LNCAP (cell line): ENCODE results near the gene SLC4A1.

Experiments used
- TF ChIP-seq, protein P1 (sequence below): fragments of 450-650 bp; IDR thresholded peaks from 2 replicates; pipeline ENCODE4 v1.5.1; 2017; ENCODE audit warnings: mild to moderate bottlenecking

Gene SLC4A1

DNA sequence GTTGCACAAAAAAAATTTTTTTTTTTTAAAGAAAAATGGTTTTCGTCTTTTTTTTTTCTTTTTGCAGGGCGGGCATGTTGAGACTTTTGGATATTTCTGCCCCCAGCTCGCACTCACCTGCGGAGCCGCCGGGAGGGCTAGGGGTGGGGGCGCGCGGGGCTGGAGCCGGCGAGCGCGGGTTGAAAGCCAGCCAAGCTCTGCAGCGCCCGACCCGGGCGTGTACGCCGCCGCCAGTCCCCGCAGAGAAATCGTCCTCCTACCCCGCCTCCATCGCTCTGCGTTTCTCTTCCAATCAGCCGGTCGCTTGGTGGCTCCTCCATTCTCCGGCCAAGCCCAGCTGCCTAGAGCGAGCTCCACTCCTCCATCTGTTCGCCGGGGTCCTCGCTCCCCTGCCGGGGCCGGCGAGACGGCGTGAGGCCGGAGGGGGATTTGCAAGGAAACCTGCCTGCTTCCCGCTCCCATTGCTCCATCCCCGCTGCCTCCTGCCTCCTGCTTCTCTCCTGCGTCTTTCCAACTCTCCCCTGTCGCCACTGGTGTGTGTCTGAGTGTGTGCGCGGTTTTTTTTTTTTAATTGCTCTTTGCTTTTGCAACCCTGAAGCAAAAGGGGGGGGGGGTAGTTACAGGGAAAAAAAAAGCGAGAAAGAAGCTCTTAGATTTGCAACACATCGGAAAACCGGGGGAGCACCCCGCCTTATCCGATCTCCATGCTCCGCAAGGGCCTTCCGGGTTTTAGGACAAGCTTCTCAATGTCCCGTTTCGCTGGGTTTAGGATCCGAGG, 46.7 kb downstream of the SLC4A1 start:
- TF ChIP-seq, protein P1, sequence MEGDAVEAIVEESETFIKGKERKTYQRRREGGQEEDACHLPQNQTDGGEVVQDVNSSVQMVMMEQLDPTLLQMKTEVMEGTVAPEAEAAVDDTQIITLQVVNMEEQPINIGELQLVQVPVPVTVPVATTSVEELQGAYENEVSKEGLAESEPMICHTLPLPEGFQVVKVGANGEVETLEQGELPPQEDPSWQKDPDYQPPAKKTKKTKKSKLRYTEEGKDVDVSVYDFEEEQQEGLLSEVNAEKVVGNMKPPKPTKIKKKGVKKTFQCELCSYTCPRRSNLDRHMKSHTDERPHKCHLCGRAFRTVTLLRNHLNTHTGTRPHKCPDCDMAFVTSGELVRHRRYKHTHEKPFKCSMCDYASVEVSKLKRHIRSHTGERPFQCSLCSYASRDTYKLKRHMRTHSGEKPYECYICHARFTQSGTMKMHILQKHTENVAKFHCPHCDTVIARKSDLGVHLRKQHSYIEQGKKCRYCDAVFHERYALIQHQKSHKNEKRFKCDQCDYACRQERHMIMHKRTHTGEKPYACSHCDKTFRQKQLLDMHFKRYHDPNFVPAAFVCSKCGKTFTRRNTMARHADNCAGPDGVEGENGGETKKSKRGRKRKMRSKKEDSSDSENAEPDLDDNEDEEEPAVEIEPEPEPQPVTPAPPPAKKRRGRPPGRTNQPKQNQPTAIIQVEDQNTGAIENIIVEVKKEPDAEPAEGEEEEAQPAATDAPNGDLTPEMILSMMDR, result no peak

DNA sequence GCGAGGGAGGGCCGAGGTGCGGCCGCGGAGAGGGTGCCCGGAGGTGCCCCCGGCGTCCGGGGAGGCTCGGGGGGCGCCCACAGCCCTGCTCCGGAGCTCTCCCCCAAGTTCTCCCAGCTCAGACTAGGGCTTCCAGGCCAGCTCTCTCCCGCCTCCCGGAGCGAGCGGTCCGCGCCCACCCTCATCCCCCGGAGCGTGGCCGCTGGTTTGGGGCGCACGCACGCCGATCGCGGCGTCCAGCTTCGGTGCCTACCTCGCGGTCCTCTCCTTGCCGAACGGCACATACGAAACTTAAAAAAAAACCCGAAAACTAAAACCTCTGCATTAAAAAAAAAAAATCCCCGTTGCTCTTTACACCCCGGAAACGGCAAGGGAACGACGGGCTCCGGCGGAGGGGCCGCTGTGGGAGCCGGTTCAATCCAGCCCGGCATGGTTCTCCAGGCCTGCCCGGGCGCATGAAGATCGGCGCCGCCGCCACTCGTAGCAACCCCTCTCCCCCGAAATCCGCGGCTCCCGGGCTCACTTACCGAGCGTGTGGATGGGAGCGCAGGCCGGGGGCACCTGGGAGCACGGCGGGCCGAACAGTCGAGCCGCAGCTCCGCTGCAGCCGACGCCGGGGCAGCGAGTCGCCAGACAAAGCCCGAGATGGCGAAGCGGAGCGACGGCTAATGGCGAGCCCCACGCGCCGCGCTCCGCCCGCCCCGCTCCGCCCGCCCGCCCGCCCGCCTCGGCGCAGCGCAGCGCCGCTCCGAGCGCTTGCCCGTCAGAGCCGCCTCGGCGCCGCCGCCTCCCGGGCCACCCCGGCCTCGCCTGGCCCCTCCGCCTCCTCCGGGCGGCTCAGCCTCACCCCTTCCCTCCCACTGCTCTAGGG, 47.5 kb downstream of the SLC4A1 start:
- TF ChIP-seq, protein P1, result no peak

DNA sequence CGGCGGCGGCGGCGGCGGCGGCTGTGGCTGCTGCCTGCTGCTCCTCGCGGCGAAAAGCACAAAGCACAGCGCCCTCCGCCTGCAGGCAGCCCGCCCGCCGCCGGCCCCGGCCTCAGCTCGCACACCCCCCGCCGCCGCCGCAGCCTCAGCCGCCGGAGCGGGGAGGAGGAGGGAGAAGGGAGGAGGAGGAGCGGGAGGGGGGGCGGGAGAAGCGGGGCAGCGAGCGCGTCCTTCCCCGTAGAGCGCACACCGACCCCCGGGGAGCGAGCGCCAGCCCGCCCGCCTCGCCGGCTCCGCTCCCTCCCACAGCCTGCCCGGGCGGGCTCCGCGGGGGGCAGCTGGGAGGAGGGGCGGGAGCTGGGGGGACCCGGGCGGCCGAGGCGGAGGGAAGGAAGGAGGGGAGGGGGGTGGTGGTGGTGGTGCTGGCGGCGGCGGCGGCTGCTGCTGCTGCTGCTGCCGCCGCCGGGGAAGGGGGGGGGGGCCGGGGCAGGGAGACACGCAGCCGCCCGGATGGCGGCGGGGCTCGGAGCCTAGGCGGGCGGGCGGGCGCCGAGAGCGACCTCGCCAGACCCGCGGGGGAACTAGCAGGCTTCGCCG, 48.2 kb downstream of the SLC4A1 start, which contains the start of gene UBTF:
UBTF (minus strand) TSS at position 60 of the 597 bp plus-strand sequence. CDS start 1,446 bp downstream, outside the sequence.
- TF ChIP-seq, protein P1, result no peak

DNA sequence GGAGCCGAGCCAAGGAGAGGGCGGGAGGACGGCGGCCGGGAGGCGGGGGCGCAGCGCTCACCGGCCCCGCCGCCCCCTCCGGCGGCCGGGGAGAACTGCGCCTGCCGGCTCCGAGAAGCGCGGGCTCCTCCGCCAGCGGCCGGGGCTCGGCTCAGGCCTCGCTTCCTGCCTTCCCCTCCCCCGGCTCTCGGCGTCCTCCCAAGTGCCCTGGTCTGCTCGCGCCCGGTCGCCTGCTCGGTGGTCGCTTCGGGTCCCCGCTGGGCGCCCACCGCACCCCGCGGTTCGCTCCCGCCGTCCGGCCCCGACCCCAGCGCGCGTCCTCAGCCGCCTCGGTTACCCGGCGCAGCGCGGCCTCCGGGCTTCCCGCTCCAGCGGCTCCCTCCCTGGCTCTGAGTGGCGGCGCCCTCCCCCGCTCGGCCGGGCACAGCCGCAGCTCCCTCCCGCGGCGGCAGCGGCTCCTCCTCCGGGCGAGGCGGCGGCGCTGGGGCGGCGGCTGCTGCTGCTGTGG, 48.8 kb downstream of the SLC4A1 start:
- TF ChIP-seq, protein P1, result no peak

DNA sequence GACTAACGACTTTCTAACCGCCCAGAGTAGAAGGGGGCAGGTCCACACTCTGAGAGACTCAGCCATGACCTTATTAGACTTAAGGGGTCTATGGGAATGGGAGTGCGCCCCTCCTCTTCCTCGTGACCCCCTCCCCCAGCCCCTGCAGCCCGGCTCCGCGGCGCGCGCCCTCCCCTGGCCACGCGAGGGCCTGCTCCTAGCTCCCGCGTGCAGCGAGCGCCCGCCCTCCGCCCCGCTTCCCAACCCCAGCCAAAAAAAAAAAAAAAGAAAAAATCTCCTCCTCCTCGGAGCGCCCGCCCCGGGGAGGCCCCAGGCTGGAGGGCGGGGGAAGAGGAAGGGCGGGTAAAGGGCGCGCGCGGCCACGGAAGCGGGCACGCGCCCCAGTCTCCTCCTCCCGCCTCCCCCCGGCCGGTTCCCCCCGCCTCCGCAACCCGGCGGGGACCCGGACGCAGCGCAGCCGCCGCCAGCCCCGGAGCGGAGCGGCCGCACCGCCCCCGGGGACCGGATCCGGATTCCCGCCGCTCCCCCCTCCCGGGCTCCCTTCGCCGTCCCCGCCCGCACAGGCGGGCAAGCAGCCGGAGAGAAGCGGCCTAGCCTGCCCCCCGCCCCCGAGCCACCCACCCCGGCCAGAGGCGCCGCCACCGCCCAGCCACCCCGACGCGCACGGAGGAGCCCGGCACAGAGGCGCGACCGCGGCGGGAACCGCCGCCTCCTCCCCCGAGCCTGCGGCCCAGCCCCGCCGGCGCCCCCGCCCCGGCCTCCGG, 49.4 kb downstream of the SLC4A1 start:
- TF ChIP-seq, protein P1, result peak; percentile 55

DNA sequence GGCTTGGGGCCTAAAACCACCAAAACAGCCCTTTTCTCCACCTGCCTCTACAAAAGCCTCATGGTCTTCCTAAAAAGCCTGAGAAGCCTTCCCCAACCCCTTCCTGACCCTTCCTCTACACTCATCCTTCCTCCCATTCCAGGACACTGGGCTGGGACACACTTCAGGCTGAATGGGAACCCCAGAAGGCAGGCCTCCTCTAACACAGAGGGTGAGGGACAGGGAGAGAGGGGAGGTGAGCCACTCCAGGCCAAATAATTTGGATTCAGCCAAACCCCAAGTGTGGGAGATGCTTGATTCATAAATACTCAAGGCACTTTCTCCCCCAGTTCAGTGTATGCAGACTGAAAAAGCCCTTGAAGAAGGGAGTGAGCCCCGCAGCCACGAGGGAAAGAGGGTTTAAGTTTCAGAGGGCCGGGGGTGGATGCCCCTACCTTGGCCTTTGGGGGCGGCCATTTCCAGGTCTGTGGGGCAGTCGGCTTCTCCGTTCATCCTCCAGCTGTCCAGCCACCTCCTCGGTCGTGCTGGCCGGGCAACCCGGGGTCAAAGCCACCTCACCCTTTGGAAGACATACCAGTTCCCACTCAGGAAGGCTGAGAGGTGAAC, 50.1 kb downstream of the SLC4A1 start:
- TF ChIP-seq, protein P1, result no peak
